ENCODE results near the gene DERL3.
"Not testable (repeated sequence)": the region's sequence is repeated elsewhere in the genome, so short reads cannot be mapped to it uniquely, and the experiment has no call there.

Gene DERL3

GRCh38 chr22:23838681-23839468 is at the start of gene DERL3:
DERL3 (minus strand) TSS chr22:23839006; CDS start chr22:23838987, 19 bp downstream.
- DNase-seq (ENCODE audit: low spot score): peak; percentile 93

- DNase-seq (ENCODE audit: low spot score): no peak
These were observed 45.3 kb upstream of the DERL3 start for GRCh38 chr22:23884140-23884539.

GRCh38 chr22:23883658-23884057 is 44.9 kb upstream of the DERL3 start:
- DNase-seq (ENCODE audit: low spot score): no peak

GRCh38 chr22:23882370-23882769 is 43.6 kb upstream of the DERL3 start:
- no peak for DNase-seq (ENCODE audit: low spot score)

- no peak for DNase-seq (ENCODE audit: low spot score)
These were observed 39.4 kb upstream of the DERL3 start for GRCh38 chr22:23878219-23878618.

- DNase-seq (ENCODE audit: low spot score): no peak
These were observed 38.8 kb upstream of the DERL3 start for GRCh38 chr22:23877566-23877965.

- no peak for DNase-seq (ENCODE audit: low spot score)
These were observed 37.0 kb upstream of the DERL3 start for GRCh38 chr22:23875801-23876200.

GRCh38 chr22:23874871-23875270 is 36.1 kb upstream of the DERL3 start:
- DNase-seq (ENCODE audit: low spot score): no peak

- DNase-seq (ENCODE audit: low spot score): no peak
These were observed 29.8 kb upstream of the DERL3 start for GRCh38 chr22:23868580-23868979.

- DNase-seq (ENCODE audit: low spot score): not testable (repeated sequence)
These were observed 25.8 kb upstream of the DERL3 start for GRCh38 chr22:23864499-23865154.

- peak; percentile 32 for DNase-seq (ENCODE audit: low spot score)
These were observed 23.3 kb upstream of the DERL3 start for GRCh38 chr22:23862103-23862502.

- DNase-seq (ENCODE audit: low spot score): not testable (repeated sequence)
These were observed 21.4 kb upstream of the DERL3 start for GRCh38 chr22:23860187-23860586.

GRCh38 chr22:23859201-23859600 is 20.4 kb upstream of the DERL3 start:
- DNase-seq (ENCODE audit: low spot score): no peak

- no peak for DNase-seq (ENCODE audit: low spot score)
These were observed 19.6 kb upstream of the DERL3 start for GRCh38 chr22:23858484-23858815.

- peak; percentile 88 for DNase-seq (ENCODE audit: low spot score)
These were observed 19.0 kb upstream of the DERL3 start, which contains the start of gene SLC2A11 for GRCh38 chr22:23857606-23858483. SLC2A11 (plus strand) TSS chr22:23857875; CDS start chr22:23858000, 125 bp downstream.

GRCh38 chr22:23856721-23857605 is 18.2 kb upstream of the DERL3 start:
- no peak for DNase-seq (ENCODE audit: low spot score)

GRCh38 chr22:23850136-23850611 is 11.4 kb upstream of the DERL3 start:
- no peak for DNase-seq (ENCODE audit: low spot score)

- DNase-seq (ENCODE audit: low spot score): peak; percentile 73
These were observed 10.5 kb upstream of the DERL3 start for GRCh38 chr22:23849009-23850006.

GRCh38 chr22:23847991-23848864 is 9.4 kb upstream of the DERL3 start:
- DNase-seq (ENCODE audit: low spot score): no peak
